NCI-H748 (cell line): ENCODE results near the gene TMEM30A.

Experiments
- DNase-seq: peaks from one replicate; lab custom pipeline; 2025; ENCODE audit not compliant: unreplicated experiment; lab: John Stamatoyannopoulos, UW

The TMEM30A gene

GRCh38 chr6:75266716-75267291 is 17.8 kb downstream of the TMEM30A start:
- DNase-seq, result peak; percentile 43

DNA sequence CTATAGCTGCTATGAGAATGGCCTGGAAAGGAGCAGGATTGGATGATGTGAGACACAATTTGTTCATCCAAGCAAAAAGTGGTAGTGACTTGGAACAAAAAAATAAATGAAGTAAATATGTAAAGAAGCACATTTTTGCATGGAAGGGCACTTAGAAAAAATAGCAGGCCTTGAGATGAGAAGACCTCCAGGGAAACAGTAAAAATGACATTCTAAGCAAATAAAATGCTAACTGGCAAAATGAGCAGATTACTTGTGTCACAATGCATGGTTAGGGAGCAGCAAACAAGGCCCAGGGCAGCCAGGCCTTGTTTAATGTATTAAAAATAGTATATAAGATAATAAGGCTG is 21.2 kb downstream of the TMEM30A start:
- no peak for DNase-seq

- no peak for DNase-seq
Observed at GRCh38 chr6:75262716-75263400, 21.7 kb downstream of the TMEM30A start.

DNA sequence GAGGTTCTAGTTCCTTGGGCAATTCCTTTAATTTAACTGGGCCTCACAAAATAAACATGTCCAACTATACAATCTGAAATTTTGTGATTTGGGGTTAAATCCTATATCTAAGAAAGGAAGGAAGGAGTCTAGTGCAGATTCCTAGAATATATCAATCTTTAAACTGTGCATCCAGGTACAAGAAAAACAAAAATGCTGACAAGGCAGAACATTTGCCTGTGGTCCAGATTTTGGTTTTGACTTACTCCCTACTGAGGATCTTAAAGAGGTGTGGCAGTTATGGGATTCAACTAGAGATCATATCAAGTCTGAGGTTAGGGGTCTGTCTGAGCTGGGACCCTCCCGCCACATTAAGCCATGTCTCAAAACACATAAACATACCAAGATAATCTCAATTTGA is 23.3 kb downstream of the TMEM30A start:
- no peak for DNase-seq

DNA sequence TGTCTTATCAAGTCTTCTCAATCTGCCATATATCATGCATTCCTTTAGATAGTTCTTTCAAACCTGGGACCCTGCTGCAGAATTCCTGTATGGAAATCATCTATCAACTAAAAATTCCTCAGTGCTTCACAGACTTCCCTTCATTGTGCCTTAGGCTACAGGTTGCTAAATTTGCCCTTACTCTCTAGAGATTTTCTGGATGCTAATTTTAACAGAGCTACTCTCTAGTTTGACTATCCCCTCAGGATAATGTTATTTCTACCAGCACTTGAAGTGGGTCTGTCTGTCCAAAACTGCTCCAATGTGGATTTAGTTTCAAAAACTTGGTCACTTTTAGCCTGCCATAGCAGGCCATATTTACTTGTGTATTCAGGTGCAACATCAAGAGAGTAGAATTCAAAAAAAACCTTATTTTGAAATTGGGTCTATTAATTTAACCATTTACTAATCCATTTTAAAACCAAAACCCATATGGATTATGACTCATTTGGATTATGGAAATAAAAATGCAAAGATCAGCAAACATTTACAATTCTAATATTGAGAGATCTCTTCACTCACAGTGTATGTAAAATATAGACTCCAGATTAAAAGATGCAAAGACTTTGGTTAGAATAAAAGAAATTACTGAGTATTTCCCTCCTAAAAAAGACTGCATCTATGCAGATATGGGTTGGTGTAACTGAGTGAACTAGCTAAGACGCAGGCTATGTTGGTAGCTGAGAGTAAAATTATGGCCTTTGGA is 27.1 kb downstream of the TMEM30A start:
- DNase-seq, result no peak

DNA sequence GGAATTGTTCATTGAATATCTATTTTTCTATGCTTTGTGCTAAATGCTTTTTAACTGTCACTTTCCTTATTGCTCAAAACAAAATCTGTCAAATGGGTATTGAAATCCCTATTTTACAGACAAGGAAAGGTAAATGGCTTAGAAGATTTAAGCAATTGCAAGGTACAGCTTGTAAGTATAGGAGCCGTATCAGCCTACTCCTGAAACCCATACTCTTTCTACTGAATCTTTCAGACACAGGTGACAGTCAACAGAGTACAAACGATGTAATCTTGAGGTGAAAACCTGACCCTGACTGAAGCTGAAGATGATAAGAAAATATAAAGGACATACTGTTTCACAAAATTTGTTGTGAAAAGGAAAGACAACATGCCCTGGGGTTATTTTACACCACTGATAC is 34.0 kb downstream of the TMEM30A start:
- DNase-seq, result no peak

DNA sequence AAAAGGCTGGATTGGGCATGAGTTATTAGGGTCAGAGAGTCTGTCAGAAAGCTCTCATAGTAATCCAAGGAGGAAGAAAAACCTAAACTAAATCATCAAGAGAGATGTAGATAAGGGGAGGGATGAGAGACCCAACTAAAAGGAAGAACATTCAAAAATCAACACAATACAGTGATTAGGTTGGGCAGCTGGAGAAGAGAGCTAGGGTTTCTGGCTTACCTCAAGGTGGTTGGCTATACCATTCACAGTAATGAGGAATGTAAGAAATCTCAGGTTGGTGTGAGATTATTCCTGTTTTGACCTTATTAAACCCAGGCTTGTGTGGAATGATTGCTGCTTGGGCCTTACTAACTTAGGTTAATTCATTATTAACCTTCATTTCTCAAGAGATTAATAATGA is 34.8 kb downstream of the TMEM30A start:
- no peak for DNase-seq

- DNase-seq, result no peak
Observed at GRCh38 chr6:75246386-75246785, 38.2 kb downstream of the TMEM30A start.

DNA sequence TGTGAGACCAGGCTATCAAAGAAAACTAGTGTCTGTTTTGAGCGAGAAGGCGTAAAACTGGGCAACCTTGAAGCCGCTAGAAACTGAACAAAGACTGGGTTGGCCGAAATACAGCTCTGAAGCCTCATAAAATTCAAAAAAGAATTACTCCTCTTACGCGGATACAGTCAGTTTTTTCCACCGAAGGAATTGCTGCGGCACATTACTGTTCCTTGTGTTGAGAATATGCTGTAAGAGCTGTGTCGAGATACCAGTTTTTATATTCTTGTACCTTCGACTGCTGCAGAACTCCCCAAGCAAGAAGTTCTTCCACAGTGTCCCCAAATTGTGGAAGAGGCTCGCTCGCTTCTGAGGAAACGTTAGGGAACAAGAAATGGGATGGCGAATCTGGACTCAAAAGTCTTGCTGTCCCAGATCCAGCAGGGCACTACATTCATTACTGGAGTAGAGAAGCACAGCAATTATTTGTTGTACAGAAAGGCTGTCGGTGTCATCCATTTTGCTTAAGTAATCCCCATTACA is 40.5 kb downstream of the TMEM30A start:
- peak; percentile 43 for DNase-seq

DNA sequence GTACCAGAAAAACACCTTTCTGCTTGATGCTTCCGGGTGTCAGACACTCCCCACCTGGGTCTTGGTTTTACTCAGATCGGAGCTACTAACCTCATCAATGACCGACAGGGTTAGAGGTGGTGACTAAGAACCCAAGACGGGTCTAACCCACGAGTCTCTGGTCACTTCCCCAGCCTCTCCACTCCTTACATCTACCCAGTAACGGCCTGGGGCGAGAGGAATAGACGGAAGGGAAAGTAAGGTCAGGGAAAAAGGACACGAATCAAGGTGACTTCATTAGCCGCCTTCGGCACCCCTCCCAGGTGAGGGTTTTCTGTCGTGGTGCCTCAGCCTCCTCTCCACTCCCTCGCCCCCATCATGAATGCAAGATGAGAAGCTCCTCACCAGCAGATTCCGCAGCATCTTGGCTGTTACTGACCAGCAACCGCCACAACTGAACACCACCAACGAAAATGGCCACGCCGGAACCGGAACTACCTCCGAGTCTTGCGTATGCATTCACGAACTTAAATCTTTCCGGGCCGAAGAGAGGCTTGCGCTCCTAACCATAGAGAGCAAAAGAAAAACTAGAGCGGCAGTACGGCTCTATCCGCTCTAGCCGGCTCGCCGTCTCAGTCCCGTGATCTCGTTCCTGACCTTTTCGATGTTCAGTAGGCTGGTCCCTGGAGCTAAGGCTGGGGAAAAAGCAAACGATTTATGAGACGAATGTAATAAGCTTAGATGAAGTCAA is 41.1 kb downstream of the TMEM30A start, which contains the start of gene COX7A2:
TSS of gene COX7A2 (minus strand) at position 469 of the 730 bp plus-strand sequence. CDS start at position 402, 67 bp downstream.
- DNase-seq, result peak; percentile 99

DNA sequence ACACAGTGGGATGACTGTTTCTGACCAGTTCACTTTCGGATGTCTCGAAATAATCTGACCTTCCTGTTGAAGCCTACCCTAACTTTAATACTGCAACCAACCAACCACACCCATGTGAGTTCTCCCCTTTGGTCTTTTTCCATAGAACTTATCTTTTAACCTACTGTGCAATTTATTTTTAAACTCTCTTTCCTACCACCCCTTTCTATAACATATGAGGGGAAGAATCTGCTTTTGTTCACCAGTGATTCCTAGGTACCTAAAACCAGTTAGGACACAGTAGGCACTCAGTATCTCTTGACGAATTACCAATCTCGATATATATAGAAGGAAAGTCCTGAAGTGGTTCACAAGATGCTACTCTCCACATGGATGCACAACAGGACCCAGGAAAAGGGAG is 48.0 kb downstream of the TMEM30A start:
- DNase-seq, result no peak

GRCh38 chr6:75235271-75235670 is 49.3 kb downstream of the TMEM30A start:
- no peak for DNase-seq

GRCh38 chr6:75234126-75234865 is 50.3 kb downstream of the TMEM30A start:
- no peak for DNase-seq

DNA sequence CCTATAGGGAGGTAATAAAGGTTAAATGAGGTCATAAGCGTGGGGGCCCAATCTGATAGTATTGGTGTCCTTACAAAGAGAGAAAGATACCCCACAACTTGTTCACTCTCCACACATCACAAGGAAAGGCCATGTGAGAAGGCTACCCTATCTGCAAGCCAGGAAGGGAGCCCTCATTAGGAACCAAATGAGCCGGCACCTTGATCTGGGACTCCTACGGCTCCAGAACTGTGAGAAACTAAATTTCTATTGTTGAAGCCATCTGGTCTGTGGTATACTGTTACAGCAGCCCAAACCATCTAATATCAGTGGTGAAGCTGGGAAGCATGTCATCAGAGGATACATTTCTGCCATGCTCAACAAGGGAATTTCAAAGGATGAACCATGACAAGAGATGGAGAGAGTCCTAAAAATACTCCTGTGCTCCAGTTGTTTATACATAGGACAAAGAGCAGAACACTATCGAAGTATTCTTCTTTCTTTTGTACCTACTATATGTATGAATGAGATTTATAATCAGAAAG is 51.4 kb downstream of the TMEM30A start:
- DNase-seq, result no peak

DNA sequence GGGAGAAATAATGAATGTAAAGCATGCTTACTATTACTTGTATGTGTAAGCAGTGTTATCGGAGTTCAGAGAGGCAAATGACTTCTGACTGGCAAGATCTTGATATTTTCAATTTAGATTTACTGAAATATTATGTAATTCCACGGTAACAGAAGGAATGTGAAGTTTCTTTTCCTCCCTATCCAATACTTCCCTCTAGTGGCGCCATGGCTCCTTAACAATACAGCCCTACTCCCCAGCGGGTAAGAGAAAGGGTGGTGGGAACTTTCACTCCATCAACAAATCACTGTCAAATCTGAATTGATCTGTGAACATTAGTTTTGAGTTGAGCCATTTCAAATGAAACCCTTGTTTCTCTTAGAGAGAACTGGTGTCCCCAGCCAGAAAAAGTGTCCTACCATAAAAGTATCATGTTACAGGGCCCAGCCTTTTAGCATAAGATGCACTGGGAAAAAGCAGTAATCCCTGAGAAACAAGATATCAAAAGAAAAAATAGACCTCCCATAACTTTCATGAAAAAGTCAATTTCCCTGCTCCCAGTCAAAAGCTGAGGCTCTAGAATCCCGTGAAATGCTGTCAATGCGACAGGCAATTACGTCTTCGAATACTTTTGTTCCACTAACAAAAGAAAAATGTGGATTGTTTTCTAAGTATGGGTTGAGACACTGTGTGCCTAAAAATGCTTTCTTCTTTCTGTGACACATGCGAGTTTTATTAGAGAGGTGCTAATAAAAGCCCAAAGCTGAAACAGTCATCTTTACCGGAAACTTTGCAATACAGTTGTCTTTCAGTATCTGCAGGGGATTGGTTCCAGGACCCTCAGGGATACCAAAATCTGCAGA is 53.9 kb downstream of the TMEM30A start:
- peak; percentile 18 for DNase-seq

DNA sequence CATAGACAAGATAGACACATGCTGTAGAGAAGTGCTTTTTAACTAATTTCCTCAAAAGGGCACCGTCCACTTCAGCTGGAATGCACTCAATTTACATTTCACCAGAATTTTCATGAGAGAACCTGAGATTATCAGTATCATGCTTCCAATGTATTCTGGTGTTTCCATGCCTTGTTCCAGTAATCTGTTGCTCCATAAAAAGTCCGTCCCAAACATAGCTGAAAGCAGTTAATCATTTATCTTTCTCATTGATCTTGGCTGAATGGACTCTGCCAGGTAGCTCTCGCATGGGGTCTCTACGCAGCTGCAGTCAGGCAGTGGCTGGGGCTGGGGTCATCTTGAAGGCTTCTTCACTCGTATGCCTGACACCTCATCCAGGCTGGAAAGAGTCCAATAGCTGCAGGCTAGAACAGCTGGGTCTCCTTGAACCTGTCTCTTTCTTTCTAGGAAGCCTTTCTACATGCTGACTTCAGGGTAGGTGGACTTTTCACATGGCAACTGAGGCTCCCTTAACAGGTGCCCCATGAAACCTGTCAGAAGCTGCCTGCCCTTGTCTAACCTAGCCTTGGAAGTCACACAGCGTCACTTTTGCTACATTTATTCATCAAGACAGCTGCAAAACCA is 60.2 kb downstream of the TMEM30A start:
- no peak for DNase-seq

DNA sequence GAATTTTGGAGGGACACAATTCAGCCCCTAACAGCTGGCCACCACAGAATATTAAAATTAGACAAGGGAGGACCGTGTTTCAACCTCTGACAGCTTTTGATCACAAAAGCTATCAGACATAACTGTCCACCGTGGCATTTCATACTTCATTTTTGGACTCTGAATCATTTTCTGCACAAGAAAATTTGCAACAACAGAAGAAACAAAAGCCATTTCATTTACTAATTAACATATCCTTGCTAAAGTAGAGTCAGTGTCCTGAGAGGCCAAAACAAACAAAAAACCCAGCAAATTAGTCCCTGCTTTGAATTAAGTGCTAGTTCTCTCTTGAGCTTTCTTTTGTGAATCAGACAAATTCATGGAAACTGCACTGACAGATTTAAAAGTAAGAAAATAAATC is 61.2 kb downstream of the TMEM30A start:
- DNase-seq, result no peak

DNA sequence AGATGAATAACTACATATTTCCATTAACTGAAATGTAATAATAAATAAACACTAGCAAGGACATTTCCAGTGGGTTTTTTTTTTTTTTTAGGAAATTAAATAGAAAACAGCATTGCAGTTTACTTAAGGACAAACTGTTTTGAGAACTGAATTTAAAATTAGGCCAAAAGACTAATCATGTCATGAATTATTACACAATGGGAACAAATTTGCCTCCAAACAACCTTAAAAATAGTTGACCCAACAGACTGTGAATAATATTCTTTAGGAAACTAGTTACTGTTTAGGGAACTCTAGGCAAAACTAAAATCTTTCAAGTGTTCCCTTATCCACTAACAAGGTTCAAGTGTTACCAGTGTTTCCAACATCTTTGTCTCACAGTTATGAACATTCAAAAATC is 62.3 kb downstream of the TMEM30A start:
- no peak for DNase-seq

DNA sequence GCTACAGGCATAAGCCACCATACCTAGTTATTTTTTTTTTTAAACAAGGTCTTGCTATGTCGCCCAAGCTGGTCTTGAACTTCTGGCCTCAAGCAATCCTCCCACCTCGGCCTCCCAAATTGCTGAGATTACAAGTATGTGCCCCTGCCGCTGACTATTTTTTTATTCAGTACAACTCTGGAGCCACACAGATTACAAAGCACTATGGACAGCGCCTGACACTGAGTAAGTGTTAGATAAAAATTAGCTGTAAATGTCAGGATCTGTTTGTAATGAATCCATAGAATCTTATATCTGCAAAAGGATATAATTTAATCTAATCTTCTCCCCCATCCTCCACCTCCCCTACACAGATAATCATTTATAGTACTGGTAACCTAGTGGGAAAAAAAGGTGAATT is 63.5 kb downstream of the TMEM30A start:
- no peak for DNase-seq
